Measurements from ENCODE around the gene ZNF608.

DNA sequence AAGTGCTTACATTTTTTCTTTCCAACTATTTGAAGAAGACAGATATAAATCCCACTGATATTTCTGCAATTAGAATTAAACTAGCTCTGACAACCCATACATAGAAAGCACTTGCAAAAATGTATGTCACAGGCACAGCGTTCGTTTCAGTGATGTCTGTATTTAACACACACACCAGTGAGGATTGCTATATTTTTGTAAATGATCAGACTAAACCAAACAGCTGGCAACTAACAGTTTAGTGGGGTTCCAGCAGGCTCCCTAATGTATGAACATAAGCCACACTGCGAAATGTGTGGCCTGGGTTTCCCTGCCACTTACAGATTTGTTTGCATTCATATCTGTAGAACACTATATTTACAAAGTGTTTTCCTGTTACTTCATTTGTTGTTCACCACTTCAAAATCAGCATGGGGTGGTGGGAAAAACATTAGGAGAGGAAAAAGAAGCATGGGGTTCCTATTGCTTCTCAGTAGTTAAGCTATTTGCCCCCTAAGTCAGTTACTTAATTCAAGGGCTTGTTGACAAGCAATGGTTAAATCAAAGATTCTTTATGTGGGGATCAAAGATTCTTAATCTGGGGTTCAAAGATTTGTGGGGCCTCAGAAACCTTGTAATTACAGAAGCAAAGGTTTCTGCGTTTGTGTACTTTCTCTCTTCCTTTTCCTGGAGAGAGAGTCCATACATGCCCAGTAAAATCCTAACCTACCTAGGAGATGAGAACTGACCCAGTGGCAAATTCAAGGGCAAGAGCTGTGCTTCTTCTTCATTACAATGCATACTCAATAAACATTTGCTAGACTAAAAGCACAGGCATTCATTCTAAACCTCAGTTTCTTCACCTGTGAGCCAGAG lies 27.1 kb downstream of the ZNF608 start:
- TF ChIP-seq POLR2AphosphoS5 (IDR thresholded peaks at IDR 0.05; ENCODE audit: low read depth, low read length) = no peak
- no peak for TF ChIP-seq POLR2A (IDR thresholded peaks at IDR 0.05; ENCODE audit: low read depth, low read length)
- TF ChIP-seq TAF1 (IDR thresholded peaks at IDR 0.05; ENCODE audit: borderline replicate concordance, low read depth, low read length) = no peak
